HuH-7 (cell line): ENCODE data around the gene CXorf49.

Source experiments
- DNase-seq: peaks from one replicate; pipeline ENCODE4 v3.0.0; 2011; ENCODE audit warnings: low spot score

CXorf49 gene

GRCh38 chrX:71671938-71672337 lies 46.1 kb downstream of the CXorf49 start:
- DNase-seq = no peak

GRCh38 chrX:71671043-71671780 lies 46.9 kb downstream of the CXorf49 start:
- no peak for DNase-seq

GRCh38 chrX:71669947-71670346 lies 48.1 kb downstream of the CXorf49 start:
- peak; percentile 43 for DNase-seq

- no peak for DNase-seq
Observed at GRCh38 chrX:71669492-71669891, 48.6 kb downstream of the CXorf49 start.

GRCh38 chrX:71668248-71668595 lies 49.9 kb downstream of the CXorf49 start:
- DNase-seq = no peak

- no peak for DNase-seq
Observed at GRCh38 chrX:71667328-71668247, 50.5 kb downstream of the CXorf49 start, which contains the start of gene LOC101059915. Gene LOC101059915, plus strand, starts transcription at chrX:71667546.

- no peak for DNase-seq
Observed at GRCh38 chrX:71666240-71667223, 51.6 kb downstream of the CXorf49 start.

- DNase-seq = no peak
Observed at GRCh38 chrX:71665747-71666146, 52.3 kb downstream of the CXorf49 start.

GRCh38 chrX:71664889-71665491 lies 53.1 kb downstream of the CXorf49 start:
- DNase-seq = no peak
